ENCODE data around the gene DHRS3.

DNA sequence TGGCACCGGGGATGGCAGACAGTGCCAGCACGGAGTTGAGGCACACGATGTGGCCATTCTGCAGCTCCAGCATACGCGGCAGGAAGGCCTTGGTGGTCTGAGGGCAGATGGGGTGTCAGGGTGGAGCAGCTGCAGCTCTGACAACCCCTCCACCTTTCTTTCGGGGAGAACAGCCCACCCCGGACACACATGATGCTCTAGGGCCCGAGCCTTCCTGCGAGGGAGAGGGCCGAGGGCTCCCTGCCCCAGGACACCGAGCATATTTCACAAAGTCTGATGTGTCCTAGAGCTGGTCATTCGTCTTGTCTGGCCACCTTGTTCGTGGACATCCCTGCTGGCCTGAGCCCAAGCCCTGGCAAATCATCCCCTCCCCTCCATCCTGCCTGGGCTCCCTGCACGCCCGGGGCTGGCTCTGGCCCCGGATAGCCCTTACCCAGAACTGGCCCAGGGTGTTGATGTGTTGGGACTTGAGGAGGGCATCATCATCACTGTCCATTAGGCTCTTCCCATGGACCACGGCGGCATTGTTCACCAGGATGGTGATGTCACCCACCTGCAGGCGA lies 39.1 kb downstream of the DHRS3 start:
- TF ChIP-seq GABPA (IDR thresholded peaks at IDR 0.05; ENCODE audit: low read depth) (no peak), EZH2phosphoT487 (IDR thresholded peaks at IDR 0.05; ENCODE audit: borderline replicate concordance, low read depth) (no peak), CTCF (IDR thresholded peaks at IDR 0.05) (no peak), SIN3A (IDR thresholded peaks at IDR 0.05; ENCODE audit: borderline replicate concordance, low read depth, low read length) (no peak), YY1 (IDR thresholded peaks at IDR 0.05; ENCODE audit: low read depth) (no peak), IRF3 (IDR thresholded peaks at IDR 0.05; ENCODE audit: low read depth, low read length) (no peak), FOXM1 (IDR thresholded peaks at IDR 0.05; ENCODE audit: low read depth) (no peak), TAF1 (IDR thresholded peaks at IDR 0.05; ENCODE audit: borderline replicate concordance, low read depth, low read length) (no peak), MEF2A (IDR thresholded peaks at IDR 0.05; ENCODE audit: borderline replicate concordance, low read depth) (no peak), RFX5 (IDR thresholded peaks at IDR 0.05; ENCODE audit: low read length) (no peak), SMC3 (IDR thresholded peaks at IDR 0.05; ENCODE audit: low read depth, low read length) (no peak), POLR2AphosphoS5 (IDR thresholded peaks at IDR 0.05; ENCODE audit: low read depth, low read length) (no peak)
